ENCODE measurements around the gene TMEM9.

Gene TMEM9

DNA sequence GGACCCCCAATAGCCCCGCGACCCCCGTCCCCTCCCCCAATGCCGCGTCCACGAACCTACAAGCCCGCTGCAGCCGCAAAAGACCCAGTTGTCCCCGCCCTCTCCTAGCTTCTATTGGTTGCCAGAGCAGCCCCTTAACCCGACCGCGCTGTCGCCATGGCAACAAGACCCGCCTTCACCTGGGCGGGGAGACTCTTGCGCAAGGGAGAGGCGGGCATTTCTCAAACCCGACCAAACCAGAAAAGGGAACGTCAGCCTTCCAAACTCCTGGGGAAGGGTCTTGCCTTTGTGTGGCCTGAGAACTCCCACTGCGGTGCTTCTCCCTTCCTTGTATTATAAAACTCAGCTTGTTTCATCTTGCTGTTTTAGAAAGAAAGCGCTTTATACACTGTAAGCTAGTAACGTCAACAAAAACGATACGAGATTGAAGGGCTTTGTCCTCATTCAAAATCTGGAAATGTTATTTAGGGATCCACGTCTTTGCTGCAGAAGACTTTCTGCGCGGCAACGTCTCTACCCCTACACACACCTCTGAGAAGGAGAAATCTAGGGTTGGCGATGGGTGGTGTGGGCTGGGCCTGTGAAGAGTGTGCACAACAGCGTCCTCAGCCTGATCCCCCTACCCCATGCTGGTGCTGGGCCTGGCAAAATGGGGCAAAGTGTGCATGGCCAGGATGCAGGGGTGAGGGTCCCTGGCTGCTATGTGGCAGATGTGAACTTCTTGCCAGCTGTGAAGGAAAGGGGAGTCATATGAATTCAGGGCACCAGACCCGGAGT lies at the start of gene TMEM9:
TMEM9 (minus strand) TSS at position 86 of the 777 bp plus-strand sequence. CDS start 551 bp downstream, outside the sequence.
- peak; percentile 86 for DNase-seq (ENCODE audit: low read depth)
- in situ Hi-C loops (cut with HindIII; ENCODE audit: low sequenced_read_pairs), result loop anchor here (10.0 kb wide), 1 partner anchor 70 kb away; no protein-coding TSS in a partner anchor
- TF ChIP-seq, protein P1, sequence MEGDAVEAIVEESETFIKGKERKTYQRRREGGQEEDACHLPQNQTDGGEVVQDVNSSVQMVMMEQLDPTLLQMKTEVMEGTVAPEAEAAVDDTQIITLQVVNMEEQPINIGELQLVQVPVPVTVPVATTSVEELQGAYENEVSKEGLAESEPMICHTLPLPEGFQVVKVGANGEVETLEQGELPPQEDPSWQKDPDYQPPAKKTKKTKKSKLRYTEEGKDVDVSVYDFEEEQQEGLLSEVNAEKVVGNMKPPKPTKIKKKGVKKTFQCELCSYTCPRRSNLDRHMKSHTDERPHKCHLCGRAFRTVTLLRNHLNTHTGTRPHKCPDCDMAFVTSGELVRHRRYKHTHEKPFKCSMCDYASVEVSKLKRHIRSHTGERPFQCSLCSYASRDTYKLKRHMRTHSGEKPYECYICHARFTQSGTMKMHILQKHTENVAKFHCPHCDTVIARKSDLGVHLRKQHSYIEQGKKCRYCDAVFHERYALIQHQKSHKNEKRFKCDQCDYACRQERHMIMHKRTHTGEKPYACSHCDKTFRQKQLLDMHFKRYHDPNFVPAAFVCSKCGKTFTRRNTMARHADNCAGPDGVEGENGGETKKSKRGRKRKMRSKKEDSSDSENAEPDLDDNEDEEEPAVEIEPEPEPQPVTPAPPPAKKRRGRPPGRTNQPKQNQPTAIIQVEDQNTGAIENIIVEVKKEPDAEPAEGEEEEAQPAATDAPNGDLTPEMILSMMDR (IDR thresholded peaks at IDR 0.05; ENCODE audit: low read depth, low read length, missing control alignments), result no peak
- peak within 1 kb of the TSS; percentile 75 for H3K4me3 ChIP-seq (ENCODE audit: low read depth, low read length)

DNA sequence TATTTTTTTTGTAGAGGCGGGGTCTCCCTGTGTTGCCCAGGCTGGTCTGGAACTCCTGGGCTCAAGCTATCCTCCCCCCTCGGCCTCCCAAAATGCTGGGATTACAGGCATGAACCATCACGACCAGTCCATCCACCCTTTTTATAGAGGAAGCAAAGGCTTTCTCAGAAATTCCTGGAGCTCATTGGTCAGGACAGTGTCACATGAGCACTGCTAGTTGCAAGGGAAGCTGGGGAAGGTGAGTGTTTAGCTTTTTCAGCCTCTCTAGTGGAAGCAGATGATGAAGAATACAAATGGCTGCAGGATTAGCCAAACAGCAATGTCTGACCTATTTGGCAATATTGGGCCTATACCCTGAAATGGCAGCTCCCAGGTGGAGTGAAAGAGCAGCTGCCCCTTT lies 44.3 kb upstream of the TMEM9 start:
- DNase-seq (ENCODE audit: low read depth), result no peak
- in situ Hi-C loops (cut with HindIII; ENCODE audit: low sequenced_read_pairs), result no loop called here
- H3K4me3 ChIP-seq (ENCODE audit: low read depth, low read length), result no peak overlapping the region
- TF ChIP-seq, protein P1 (IDR thresholded peaks at IDR 0.05; ENCODE audit: low read depth, low read length, missing control alignments), result no peak

DNA sequence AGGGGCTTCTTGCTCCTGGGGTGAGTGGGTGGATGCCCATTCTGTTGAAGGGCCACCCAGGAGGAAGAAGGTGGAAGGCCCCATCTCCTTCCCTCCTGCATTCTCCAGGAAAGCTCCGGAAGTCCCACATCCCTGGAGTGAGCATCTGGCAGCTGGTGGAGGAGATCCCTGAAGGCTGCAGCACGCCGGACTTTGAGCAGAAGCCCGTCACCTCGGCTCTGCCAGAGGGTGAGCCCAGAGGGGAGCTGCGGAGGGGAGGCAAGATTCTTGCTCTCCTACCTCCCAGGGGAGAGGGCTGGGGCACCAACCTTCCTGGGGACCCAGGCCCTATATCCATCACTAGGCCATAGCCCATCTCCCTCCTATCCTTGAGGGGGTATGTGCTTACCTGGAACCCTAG lies 39.8 kb upstream of the TMEM9 start:
- no peak overlapping the region for H3K4me3 ChIP-seq (ENCODE audit: low read depth, low read length)
- TF ChIP-seq, protein P1 (IDR thresholded peaks at IDR 0.05; ENCODE audit: low read depth, low read length, missing control alignments), result no peak
- in situ Hi-C loops (cut with HindIII; ENCODE audit: low sequenced_read_pairs), result no loop called here
- no peak for DNase-seq (ENCODE audit: low read depth)

DNA sequence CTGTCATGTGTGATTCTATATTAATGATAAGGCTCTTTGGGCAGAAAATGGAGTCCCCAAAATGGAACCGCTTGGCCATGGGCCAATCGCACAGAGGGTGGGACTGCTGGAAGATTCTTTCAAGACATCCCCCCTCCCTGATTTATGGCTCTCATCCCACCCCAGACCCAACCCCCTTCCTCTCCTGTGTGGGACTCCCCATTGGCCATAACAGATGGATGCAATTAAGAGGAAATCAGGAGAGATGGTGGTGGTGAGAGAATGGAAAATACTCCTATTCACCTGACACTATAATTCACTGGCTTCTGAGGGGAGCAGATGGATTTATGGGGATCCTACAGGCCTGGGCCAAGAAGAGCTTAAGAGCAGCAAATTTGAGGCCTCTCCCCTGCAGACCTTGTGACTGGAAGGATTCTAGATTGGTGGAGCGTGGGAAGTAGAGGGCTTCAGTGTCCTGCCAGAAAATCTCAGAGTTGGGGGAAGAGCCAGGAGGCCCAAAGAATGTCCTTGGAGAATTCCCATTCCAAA lies 38.1 kb upstream of the TMEM9 start:
- DNase-seq (ENCODE audit: low read depth), result no peak
- in situ Hi-C loops (cut with HindIII; ENCODE audit: low sequenced_read_pairs), result no loop called here
- TF ChIP-seq, protein P1 (IDR thresholded peaks at IDR 0.05; ENCODE audit: low read depth, low read length, missing control alignments), result no peak
- H3K4me3 ChIP-seq (ENCODE audit: low read depth, low read length), result no peak overlapping the region

DNA sequence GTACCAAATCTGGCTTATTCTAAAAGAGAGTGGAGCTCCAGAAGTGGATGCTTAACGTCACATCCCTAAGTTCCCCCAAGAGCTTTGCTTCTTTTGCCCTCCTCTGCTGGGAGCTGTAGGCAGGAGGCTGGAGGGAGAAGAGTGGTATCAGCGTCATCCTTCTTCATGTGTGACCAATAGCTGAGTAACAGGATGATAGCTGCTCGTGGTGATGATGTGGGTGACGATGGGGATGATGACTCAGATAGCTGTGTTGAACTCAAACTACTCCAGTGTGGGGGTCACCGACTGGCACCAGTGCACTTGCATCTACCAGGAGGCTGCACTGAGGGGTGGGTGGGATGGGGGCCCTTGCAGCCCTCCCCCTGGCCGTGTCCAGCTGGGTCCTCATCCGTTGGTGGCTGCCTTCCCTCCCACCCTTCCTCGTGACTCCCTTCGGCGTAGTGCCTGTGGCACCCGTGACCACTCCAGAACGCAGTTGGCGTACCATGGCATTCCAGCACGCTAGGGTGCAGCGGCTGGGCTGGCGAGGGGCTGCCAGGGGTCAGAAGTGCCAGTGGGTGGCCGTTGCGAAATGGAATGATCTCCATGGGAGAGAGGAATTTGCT lies 37.5 kb upstream of the TMEM9 start:
- no peak for DNase-seq (ENCODE audit: low read depth)
- TF ChIP-seq, protein P1 (IDR thresholded peaks at IDR 0.05; ENCODE audit: low read depth, low read length, missing control alignments), result no peak
- in situ Hi-C loops (cut with HindIII; ENCODE audit: low sequenced_read_pairs), result no loop called here
- no peak overlapping the region for H3K4me3 ChIP-seq (ENCODE audit: low read depth, low read length)

DNA sequence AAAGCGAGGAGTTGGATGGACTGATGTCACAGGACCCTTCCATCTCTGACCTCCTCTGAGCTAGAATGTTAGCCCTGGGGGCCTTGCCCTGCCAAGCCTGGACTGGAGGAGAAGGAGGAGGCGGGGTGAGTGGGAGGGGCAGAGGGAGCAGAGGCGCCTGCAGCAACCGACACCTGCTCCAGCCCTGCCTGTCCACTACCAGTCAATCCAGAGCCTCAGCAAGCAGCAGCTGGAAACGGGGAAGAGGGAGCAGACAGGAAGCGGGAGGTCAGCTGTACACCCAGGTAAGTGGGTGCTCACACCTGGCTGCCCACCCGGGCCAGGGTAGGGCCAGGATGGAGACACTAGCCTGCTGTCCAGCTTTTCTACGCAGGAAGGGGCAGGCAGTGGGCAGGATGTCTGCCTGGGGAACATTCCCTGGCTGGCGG lies 36.4 kb upstream of the TMEM9 start, which contains the start of gene IGFN1:
IGFN1 (plus strand) TSS at position 201 of the 428 bp plus-strand sequence. CDS start 2,470 bp downstream, outside the sequence.
- no peak within 1 kb of the TSS for H3K4me3 ChIP-seq (ENCODE audit: low read depth, low read length)
- in situ Hi-C loops (cut with HindIII; ENCODE audit: low sequenced_read_pairs), result no loop called here
- TF ChIP-seq, protein P1 (IDR thresholded peaks at IDR 0.05; ENCODE audit: low read depth, low read length, missing control alignments), result no peak
- DNase-seq (ENCODE audit: low read depth), result no peak
